ENCODE results near the gene TULP4.

TULP4 gene

DNA sequence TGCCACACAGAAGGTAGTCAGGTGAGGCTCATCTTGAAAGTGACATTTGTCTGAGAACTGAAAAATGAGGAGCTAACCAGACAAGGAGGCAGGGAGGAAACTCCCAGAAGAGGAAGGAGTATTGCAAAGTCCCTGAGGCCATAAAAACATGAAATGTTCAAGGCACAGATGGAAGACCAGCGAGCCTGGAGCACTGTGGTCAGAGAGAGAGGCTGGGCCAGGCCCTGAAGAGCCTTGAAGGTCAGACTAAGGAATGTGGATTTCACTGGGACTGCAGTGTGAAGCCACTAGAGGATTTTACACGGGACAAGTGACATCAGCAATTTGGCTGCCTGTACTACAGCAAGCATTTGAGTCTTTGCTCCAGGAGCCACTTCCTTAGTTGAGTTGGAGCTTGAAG lies 226.5 kb downstream of the TULP4 start:
- H3K36me3 ChIP-seq (ENCODE audit: control insufficient read depth, insufficient read depth, low read length, severe bottlenecking), result no peaks in the 10 kb centered on the region
- no peak overlapping the region for H3K9ac ChIP-seq (ENCODE audit: low read length)
- no peaks in the 10 kb centered on the region for H3K4me1 ChIP-seq (ENCODE audit: control insufficient read depth, insufficient read depth, low read length)
- H3K27me3 ChIP-seq (replicated peaks; ENCODE audit: control insufficient read depth, insufficient read depth, low read length), result peaks cover 26% of the 10 kb centered on the region
- no peaks in the 10 kb centered on the region for H3K9me3 ChIP-seq (ENCODE audit: control insufficient read depth, low read length)
- no peak overlapping the region for H3K4me3 ChIP-seq (ENCODE audit: low read length)
- DNase-seq (ENCODE audit: low read depth), result no peak

DNA sequence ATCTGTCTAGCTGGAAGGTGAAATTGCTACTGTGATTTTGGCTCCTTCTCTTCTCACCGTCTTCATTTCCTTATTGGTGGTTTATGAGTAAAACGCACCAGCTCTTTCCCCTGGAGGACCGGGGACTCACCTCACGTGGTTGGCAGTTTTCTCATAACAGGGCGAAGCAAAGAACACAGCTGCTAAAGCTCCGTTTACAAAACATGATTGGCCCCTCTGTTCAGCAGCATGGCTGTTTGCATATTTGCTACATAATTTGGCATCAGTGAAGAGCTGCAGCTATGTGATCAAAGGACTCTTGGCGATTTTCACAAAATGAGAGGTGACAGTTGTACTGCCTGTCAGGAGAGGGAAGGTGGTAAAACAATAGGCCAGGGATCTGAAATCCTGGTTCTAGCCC lies 227.1 kb downstream of the TULP4 start:
- Histone ChIP-seq H3K9me3 (ENCODE audit: control insufficient read depth, low read length) (no peaks in the 10 kb centered on the region), H3K4me3 (ENCODE audit: low read length) (no peak overlapping the region), H3K27me3 (replicated peaks; ENCODE audit: control insufficient read depth, insufficient read depth, low read length) (peaks cover 29% of the 10 kb centered on the region)

DNA sequence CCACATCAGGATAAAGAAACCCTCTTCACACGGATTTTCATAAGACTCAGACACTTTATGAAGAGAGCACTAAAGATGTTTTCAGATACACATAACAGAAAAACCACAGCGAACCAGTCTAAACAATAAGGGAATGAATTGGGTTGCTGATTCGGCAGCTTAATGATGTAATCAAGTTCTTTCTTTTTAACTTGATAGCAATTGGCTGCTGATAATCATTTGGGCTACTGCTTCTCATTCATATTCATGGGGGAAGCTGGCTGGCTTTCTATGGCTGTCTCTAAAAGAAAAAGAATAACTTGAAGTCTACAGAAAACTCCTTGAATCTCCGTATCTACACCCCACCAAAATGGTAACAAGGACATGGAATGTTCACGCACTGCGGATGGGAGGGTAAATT lies 227.6 kb downstream of the TULP4 start:
- no peak overlapping the region for H3K9ac ChIP-seq (ENCODE audit: low read length)
- H3K36me3 ChIP-seq (ENCODE audit: control insufficient read depth, insufficient read depth, low read length, severe bottlenecking), result no peaks in the 10 kb centered on the region
- DNase-seq (ENCODE audit: low read depth), result no peak
- peaks cover 30% of the 10 kb centered on the region for H3K27me3 ChIP-seq (replicated peaks; ENCODE audit: control insufficient read depth, insufficient read depth, low read length)
- H3K4me3 ChIP-seq (ENCODE audit: low read length), result no peak overlapping the region
- H3K4me1 ChIP-seq (ENCODE audit: control insufficient read depth, insufficient read depth, low read length), result no peaks in the 10 kb centered on the region
- H3K9me3 ChIP-seq (ENCODE audit: control insufficient read depth, low read length), result no peaks in the 10 kb centered on the region

More for the DNA sequence above, 227.1 kb downstream of the TULP4 start:
- H3K36me3 ChIP-seq (ENCODE audit: control insufficient read depth, insufficient read depth, low read length, severe bottlenecking), result no peaks in the 10 kb centered on the region
- no peak overlapping the region for H3K9ac ChIP-seq (ENCODE audit: low read length)
- H3K4me1 ChIP-seq (ENCODE audit: control insufficient read depth, insufficient read depth, low read length), result no peaks in the 10 kb centered on the region
- no peak for DNase-seq (ENCODE audit: low read depth)

GRCh38 chr6:158543606-158544185 lies 231.4 kb downstream of the TULP4 start:
- H3K9ac ChIP-seq (ENCODE audit: low read length), result no peak overlapping the region
- DNase-seq (ENCODE audit: low read depth), result no peak
- no peak overlapping the region for H3K4me3 ChIP-seq (ENCODE audit: low read length)
- H3K27me3 ChIP-seq (replicated peaks; ENCODE audit: control insufficient read depth, insufficient read depth, low read length), result peaks cover 42% of the 10 kb centered on the region
- H3K36me3 ChIP-seq (ENCODE audit: control insufficient read depth, insufficient read depth, low read length, severe bottlenecking), result no peaks in the 10 kb centered on the region
- H3K9me3 ChIP-seq (ENCODE audit: control insufficient read depth, low read length), result no peaks in the 10 kb centered on the region
- no peaks in the 10 kb centered on the region for H3K4me1 ChIP-seq (ENCODE audit: control insufficient read depth, insufficient read depth, low read length)

DNA sequence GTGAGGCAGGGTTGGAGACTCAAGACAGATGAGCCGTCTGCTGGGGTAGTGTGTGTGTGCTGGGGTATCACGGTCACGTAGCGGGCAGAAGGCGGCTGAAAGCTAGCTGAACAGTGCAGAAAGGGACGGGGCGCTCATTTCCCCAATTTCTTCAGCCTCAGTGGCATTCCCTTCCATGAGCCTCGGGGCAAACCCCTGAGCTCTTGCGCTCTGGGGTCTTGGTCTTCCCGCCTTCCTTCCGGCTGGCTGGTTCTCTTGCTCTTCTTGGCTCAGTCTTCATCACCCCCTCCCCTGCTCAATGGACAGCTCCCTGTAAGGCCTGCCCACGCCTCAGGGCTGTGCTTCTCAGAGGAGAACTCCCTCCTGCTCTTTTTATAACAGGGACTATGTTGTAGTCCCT lies 232.2 kb downstream of the TULP4 start:
- no peaks in the 10 kb centered on the region for H3K36me3 ChIP-seq (ENCODE audit: control insufficient read depth, insufficient read depth, low read length, severe bottlenecking)
- no peaks in the 10 kb centered on the region for H3K9me3 ChIP-seq (ENCODE audit: control insufficient read depth, low read length)
- no peak overlapping the region for H3K4me3 ChIP-seq (ENCODE audit: low read length)
- H3K4me1 ChIP-seq (ENCODE audit: control insufficient read depth, insufficient read depth, low read length), result no peaks in the 10 kb centered on the region
- H3K27me3 ChIP-seq (replicated peaks; ENCODE audit: control insufficient read depth, insufficient read depth, low read length), result peaks cover 45% of the 10 kb centered on the region
- no peak overlapping the region for H3K9ac ChIP-seq (ENCODE audit: low read length)
- DNase-seq (ENCODE audit: low read depth), result no peak

- H3K9ac ChIP-seq (ENCODE audit: low read length), result no peak overlapping the region
- H3K4me3 ChIP-seq (ENCODE audit: low read length), result no peak overlapping the region
- H3K36me3 ChIP-seq (ENCODE audit: control insufficient read depth, insufficient read depth, low read length, severe bottlenecking), result no peaks in the 10 kb centered on the region
- no peaks in the 10 kb centered on the region for H3K9me3 ChIP-seq (ENCODE audit: control insufficient read depth, low read length)
- H3K27me3 ChIP-seq (replicated peaks; ENCODE audit: control insufficient read depth, insufficient read depth, low read length), result peaks cover 45% of the 10 kb centered on the region
- H3K4me1 ChIP-seq (ENCODE audit: control insufficient read depth, insufficient read depth, low read length), result no peaks in the 10 kb centered on the region
- DNase-seq (ENCODE audit: low read depth), result no peak
Observed at GRCh38 chr6:158545043-158545966, 233.0 kb downstream of the TULP4 start.

- Histone ChIP-seq H3K4me1 (ENCODE audit: control insufficient read depth, insufficient read depth, low read length) (no peaks in the 10 kb centered on the region), H3K9me3 (ENCODE audit: control insufficient read depth, low read length) (no peaks in the 10 kb centered on the region), H3K9ac (ENCODE audit: low read length) (no peak overlapping the region), H3K36me3 (ENCODE audit: control insufficient read depth, insufficient read depth, low read length, severe bottlenecking) (no peaks in the 10 kb centered on the region), H3K4me3 (ENCODE audit: low read length) (no peak overlapping the region), H3K27me3 (replicated peaks; ENCODE audit: control insufficient read depth, insufficient read depth, low read length) (peaks cover 37% of the 10 kb centered on the region)
- DNase-seq (ENCODE audit: low read depth), result no peak
Observed at GRCh38 chr6:158548418-158549161, 236.3 kb downstream of the TULP4 start.

DNA sequence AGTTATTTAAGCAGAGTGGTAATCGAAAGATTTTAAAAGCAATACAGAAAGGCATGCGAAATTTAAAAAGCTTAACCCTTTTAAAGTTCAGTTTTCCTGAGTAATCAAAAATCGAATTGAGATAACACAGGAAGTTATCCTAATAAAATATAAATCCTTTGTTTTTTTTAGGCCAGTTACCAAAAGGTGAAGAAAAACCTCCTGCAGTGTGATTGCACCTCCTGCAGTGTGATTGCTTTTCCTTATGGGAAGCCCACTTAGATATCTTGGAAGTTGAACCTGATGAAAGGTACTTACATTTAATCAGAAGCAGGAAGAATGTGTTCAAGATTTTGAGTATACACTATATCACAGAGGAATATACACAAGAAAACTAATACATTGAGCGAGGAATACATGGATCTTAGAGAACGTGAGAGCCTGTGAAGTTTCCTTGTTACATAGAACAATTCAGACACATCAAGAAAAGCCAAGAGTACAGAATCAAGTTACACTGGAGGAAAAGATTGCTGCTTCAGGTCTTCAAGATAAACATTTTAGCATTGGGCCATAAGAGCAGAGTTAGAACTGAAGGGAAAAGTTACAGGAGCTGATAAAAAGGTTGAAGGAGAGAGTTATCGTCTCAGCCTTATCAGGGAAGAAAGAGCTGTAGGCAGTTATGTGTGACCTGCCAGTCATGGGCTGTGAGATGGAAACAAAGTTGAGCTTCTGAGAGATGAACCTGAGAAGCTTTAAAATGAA lies 240.0 kb downstream of the TULP4 start:
- Histone ChIP-seq H3K4me3 (ENCODE audit: low read length) (no peak overlapping the region), H3K9ac (ENCODE audit: low read length) (no peak overlapping the region), H3K36me3 (ENCODE audit: control insufficient read depth, insufficient read depth, low read length, severe bottlenecking) (no peaks in the 10 kb centered on the region), H3K4me1 (ENCODE audit: control insufficient read depth, insufficient read depth, low read length) (no peaks in the 10 kb centered on the region), H3K9me3 (ENCODE audit: control insufficient read depth, low read length) (no peaks in the 10 kb centered on the region), H3K27me3 (replicated peaks; ENCODE audit: control insufficient read depth, insufficient read depth, low read length) (peaks cover 18% of the 10 kb centered on the region)
- no peak for DNase-seq (ENCODE audit: low read depth)

- no peak overlapping the region for H3K9ac ChIP-seq (ENCODE audit: low read length)
- peaks cover 12% of the 10 kb centered on the region for H3K27me3 ChIP-seq (replicated peaks; ENCODE audit: control insufficient read depth, insufficient read depth, low read length)
- no peaks in the 10 kb centered on the region for H3K36me3 ChIP-seq (ENCODE audit: control insufficient read depth, insufficient read depth, low read length, severe bottlenecking)
- no peak overlapping the region for H3K4me3 ChIP-seq (ENCODE audit: low read length)
- H3K9me3 ChIP-seq (ENCODE audit: control insufficient read depth, low read length), result no peaks in the 10 kb centered on the region
- DNase-seq (ENCODE audit: low read depth), result no peak
- no peaks in the 10 kb centered on the region for H3K4me1 ChIP-seq (ENCODE audit: control insufficient read depth, insufficient read depth, low read length)
Observed at GRCh38 chr6:158552796-158553138, 240.5 kb downstream of the TULP4 start.

DNA sequence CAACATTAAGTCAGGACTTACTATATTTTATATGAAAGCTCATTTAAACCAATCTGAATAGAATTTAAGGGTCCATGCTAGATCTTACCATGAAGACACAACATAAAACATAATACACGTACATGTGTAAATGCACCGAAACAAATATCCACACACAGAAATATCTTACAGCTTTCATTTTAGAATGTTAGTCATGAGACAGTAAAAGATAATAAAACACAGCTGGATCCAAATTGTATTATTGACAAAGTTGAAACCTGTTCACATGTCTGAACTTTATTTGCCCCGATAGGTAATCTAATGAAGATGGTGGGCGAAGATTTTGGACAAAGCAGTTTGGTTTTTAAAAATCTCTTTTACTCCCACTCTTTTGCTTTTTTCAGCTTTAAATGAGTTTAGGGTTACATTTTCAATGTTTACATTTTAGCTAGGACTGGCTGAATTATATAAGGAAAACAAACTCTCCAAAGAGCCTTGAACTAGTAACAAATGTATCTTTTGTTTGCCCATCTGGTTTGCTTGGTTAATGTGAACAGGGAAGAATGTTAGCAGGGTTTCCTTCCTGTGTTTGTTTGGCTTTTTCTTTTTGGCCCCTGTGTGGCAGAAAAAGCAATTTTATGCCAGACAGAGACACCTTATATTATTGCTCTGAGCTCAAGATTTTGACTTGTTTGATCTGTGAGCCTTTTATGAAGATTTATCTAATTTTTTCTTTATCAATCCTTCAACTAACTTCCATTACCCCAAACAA lies 242.5 kb downstream of the TULP4 start:
- no peaks in the 10 kb centered on the region for H3K36me3 ChIP-seq (ENCODE audit: control insufficient read depth, insufficient read depth, low read length, severe bottlenecking)
- no peak overlapping the region for H3K9ac ChIP-seq (ENCODE audit: low read length)
- no peak overlapping the region for H3K4me3 ChIP-seq (ENCODE audit: low read length)
- no peak for DNase-seq (ENCODE audit: low read depth)
- H3K27me3 ChIP-seq (replicated peaks; ENCODE audit: control insufficient read depth, insufficient read depth, low read length), result no peaks in the 10 kb centered on the region
- peaks cover 6% of the 10 kb centered on the region for H3K4me1 ChIP-seq (ENCODE audit: control insufficient read depth, insufficient read depth, low read length)
- no peaks in the 10 kb centered on the region for H3K9me3 ChIP-seq (ENCODE audit: control insufficient read depth, low read length)

Measured in adipocyte (in vitro differentiated cells).